SIG-M5 treated with dmso at 0.1 percent for 504 hours (cell line): Measurements from ENCODE around the gene EML4.

Source experiments
- DNase-seq: peaks from one replicate; lab custom pipeline; 2025; ENCODE audit not compliant: unreplicated experiment; lab: John Stamatoyannopoulos, UW

EML4 gene

DNA sequence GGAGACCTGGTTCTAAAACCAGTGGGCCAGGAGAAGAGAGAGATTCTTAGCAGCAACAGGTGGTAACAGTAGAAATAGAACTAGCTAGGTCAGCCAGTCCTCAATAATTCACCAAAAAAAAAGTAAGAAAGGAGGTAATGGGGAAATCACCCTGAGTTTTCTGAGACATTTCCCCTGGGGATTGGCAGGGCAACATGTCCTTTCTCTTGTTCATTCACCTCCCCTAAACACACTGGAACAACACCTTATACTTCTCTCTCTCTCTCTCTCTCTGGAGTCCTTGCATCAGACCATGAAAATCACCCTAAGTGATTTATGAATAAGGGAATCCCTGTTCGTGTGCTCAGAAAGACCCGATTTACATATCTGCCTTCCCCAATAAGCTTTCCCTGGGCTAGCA lies 127.1 kb downstream of the EML4 start:
- no peak for DNase-seq

DNA sequence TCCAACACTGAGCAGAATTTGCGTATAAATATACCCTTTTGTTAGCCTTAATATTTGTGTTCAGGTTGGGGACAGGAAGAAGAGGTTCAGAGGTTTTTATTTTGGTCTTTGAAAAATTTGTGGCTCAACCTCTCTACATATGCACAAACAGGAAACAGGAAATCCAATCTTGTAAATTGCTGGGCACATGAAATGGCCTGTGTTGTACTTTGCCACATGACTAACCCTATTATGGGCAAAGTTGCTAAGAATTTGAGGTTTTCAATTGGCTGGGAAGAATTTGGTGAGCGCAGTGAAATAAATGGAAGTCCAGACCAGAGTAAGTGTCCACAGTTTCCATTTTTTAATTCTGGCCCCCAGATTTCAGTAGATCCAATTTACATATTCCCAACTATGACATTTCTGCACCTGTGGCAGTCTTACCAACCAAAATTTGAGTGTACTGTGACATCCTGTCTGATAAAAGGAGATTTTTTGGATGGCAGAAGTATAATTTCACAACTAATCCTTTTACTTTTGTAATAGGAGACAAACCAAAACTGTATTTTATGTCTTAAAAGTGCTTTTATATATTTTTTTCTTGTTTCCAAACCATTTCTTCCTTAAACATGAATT lies 128.3 kb downstream of the EML4 start:
- no peak for DNase-seq

DNA sequence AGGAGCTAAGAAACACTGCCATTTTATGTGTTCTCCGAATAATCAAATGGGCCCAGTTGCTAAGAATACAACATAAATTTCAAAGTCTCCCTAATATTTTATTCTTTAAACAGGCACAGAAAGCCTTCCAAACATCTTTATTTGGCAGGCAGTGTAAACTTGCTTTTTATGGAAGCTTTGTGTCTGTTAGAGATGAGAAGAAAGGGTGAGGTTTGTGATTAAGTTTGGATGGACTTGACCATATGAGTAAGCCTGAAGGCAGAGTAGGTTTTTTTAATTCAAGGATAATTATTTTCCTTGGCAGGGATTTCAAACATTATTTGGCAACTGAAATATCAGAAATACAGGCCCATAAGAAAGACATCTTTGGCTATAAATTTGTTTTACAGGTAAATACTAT lies 129.0 kb downstream of the EML4 start:
- no peak for DNase-seq

DNA sequence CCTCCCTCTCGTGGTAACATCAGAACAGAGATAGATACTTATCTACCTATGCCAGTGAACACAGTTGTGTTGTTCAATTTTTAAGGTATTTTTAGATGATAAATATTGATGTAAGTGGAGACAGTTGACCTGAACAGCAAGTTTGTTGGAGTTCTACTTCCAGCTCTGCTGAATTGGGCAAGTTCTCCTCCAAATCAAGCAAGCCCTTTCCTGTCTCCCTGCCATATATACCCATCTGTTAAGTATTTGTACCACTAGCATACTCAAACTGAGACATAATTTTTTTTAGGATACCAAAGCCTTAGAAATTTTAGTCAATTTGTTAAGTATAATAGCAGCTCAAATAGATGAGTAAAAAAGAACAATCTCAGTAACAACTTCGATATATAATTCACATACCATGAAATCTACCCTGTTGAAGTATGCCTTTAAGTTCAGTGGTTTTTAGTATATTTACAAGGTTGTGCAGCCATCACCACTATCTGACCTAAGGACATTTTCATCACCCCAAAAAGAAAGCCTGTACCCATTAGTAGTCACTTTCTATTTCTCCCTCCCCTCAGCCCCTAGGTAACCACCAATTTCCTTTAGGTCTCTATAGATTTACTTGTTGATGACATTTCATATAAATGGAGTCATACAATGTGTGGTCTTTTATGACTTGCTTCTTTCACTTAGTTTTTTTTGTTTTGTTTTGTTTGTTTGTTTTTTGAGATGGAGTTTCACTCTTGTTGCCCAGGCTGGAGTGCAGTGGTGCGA lies 130.0 kb downstream of the EML4 start:
- no peak for DNase-seq

DNA sequence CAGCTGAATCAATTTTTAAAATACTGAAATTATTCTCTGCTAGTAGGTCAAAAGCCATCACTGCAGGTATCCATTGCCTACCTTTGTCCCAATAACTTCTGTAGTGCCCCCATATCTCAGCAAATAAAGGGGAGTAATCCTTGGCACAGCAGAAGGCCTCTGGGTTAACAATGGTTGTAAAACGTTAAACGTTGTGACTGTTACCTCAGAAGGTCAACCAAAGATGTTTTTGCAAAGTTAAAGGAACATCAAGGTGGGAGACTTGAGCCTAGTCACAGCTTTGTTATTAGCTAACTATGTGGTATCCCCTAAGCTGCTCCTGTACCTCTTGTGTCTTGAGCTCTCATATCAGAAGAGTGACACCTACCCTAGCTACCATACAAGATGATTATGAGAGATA lies 131.4 kb downstream of the EML4 start:
- DNase-seq = no peak

DNA sequence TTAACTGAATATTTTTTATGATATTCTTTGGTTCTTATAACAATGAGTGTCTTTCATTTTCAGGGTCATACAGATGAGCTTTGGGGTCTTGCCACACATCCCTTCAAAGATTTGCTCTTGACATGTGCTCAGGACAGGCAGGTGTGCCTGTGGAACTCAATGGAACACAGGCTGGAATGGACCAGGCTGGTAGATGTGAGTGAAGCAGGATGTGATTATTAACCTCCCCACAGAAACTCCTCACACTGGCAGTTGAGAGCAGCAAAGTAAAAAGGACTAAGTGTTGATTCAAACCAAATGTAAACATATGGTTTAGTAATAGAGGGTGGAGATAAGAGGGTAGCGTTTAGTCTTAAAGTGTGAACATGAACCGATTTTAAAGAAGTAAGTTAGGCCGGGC lies 134.1 kb downstream of the EML4 start:
- no peak for DNase-seq

DNA sequence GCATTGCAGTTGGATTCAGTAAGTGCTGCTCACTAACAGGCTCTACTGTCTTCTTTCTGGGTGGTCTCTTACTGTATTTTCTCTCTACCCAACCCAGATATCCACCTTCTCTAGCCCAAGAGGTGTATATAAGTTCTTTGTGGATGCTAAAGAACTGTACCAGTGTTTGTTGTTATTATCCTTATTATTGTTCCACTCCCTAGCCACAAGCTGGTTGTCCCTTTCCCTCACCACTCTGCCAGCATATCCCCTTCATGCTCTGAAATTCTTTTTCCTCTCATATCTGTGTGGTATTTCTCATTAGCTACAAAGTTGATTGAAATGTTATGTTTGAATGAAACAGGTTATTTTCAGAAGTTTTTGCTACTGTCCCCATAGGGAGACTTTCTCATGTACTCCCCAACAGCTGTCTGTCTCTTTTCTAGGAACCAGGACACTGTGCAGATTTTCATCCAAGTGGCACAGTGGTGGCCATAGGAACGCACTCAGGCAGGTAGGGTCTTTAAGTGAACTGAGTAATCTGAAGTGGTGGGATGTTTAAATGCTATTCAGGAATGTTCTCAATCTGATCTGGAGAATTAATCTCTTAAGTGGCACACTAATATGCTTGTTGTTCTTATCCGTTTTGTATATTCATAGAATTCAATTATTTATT lies 135.0 kb downstream of the EML4 start:
- no peak for DNase-seq

DNA sequence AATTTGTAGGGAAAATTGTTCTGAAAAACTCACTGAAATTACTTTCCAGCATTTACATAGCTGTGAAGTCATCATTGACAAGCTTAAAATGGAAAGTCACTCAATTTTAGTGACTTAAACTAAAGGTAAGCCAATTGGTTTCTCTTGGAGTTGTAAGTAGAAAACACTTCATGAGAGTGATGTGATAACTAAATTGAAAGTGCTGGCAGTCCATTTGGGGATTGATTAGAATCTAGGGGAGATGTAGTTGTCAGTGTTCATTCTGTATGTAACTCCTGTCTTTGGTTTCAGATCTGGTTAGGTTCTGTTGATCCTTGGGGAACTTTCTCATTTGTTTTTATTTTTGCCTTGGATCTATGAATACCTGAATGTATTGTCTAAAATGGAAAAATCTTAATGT lies 138.0 kb downstream of the EML4 start:
- DNase-seq = no peak

DNA sequence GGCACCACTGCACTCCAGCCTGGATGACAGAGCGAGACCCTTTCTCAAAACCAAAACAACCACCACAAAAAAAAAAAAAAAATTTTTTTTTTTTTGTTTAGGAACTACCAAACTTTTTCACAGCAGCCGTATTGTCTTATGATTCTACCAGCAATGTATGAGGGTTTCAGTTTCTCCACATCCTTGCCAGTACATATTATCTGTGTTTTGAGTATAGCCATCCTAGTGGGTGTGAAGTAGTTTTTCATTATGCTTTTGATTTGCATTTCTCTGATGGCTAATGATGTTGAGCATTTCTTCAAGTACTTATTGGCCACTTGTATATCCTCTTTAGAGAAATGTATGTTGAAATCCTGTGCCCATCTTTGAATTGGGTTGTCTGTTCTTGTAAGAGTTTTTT lies 140.2 kb downstream of the EML4 start:
- DNase-seq = no peak

DNA sequence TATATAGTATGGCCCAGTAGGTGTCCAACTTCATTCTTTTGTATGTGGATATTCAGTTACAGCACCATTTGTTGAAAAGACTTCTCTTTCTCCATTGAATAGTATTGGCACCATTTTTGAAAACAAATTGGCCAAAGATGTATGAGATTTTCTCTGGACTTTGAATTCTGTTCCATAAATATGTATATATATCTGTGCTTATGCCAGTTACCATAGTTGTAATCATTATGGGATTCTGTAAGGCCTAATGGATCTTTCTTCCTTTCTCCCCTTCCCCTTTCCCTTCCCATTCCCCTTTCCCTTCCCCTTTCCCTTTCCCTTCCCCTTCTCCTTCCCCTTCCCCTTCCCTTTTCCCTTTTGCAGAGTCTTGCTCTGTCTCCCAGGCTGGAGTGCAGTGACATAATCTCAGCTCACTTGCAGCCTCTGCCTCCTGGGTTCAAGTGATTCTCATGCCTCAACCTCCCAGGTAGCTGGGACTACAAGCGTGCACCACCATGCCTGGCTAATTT lies 140.9 kb downstream of the EML4 start:
- no peak for DNase-seq

DNA sequence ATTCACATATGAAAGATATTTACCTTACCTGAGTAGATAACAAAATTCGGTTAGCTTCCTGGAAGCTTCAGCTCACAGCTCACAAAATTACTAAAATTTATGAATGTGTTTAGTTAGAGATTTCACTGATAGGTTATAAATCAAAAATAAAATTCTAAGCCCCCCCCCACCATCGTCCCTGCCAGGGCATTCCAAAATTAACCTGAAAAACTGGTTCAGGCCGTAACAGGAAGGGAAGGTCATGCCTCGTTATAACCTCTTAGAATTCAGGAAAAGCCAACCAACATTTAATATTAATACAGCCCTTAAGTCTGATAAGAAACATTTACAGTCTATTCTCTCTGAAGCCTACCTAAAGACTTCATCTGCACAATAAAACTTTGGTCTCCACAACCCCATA lies 143.0 kb downstream of the EML4 start:
- DNase-seq = no peak

DNA sequence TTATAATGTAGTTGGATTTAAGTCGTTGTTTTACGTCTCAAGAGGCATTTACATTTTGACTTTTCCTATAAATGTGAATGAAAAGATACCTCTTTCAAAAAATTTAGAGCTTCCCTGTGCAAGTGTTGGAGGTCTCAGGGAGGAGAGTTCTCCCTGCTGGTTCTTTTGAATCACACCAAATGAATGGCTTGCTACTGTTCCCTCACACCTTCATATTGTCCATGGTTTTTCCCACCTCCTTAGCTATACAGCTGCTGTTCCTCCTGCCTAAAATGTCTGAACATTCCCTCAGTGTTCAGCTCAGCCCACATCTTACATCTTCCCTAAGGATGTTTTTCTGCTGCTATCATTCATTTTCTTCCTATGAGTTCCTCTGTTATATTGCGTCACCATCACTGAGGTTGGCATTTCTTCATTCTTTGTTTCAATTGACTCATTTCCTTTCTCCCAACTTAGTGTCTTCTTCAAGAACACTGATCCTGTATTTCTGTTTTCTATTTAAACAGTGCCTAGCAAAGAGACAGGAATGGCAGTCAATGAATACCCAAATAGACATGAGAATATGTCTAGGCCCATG lies 145.8 kb downstream of the EML4 start:
- DNase-seq = peak; percentile 81

DNA sequence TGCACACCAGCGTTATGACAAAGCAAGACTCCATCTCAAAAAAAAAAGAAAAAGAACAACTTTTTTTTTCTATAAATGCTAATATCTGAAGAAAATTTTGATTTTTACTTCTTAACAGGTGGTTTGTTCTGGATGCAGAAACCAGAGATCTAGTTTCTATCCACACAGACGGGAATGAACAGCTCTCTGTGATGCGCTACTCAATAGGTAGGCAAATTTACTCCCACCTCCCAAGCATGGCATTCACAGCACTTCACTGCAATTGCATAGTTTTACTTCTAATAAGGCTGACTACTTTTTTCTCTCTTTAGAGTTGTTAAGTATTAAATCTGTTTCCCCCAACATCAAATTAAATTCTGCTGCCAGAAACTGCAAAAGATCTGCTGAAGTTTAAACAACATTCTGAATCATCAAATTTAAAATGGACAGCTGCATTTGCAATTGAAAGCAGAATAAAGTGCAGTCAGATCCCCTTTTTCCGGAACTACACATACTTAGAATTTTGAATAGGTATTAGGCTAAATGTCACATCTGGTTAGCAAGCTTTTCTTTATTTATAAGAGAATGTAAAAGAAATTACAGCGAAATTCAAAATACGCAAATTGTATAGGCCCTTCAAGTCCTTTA lies 146.8 kb downstream of the EML4 start:
- DNase-seq = no peak

DNA sequence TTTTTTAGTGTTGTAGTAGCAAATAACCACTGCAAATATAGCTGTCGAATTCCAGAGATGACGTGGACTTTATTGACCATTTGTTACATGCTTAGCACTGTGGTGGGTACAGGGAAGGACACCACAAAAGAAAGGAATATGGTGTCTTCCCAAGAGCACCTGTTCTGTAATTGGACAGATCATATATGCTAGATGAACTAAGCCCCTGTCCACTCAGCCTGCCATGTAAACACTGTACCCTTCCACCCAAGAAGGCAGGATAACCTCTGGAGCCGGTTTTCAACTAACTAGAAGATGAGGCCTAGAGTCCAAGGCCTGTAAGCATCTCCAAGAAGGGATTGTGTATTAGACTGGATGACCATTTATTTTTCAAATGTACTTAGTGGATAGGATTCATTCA lies 147.8 kb downstream of the EML4 start:
- DNase-seq = no peak

DNA sequence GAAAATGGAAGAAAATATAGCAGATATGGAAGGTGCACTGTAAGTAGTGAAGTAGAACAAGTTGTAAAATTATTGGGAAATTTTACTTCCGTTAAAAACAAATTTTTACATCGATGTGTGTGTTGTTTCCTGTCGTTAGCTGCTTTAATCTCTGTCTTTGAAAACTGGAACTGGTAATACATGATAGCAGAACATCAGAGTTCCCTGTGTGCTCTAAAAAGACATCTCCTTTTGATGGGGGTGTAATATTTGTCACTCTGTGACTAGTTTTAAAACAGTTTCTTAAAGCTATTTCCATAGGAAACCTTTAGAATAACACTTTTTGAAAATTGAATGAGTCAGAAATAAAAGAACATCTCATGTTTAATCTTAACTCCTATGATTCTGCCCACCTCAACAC lies 148.3 kb downstream of the EML4 start:
- no peak for DNase-seq

DNA sequence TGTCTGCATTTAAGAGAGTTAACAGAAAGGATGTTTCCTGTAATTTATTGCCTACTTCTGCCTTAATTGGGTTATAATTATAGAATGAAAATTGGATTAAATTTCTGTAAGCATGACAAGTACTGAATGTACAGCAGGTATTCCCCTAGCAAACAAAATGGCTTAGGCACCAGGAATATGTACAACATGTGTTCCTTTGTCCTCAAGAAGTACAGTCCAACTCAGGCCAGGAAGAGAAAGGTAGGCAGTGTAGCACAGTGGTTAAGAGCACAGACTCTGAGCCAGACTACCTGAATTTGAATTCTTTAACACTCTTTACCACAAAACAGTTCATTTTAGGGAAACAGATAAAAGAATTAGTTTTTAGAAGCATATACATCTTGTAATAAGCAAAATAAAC lies 148.8 kb downstream of the EML4 start:
- no peak for DNase-seq

DNA sequence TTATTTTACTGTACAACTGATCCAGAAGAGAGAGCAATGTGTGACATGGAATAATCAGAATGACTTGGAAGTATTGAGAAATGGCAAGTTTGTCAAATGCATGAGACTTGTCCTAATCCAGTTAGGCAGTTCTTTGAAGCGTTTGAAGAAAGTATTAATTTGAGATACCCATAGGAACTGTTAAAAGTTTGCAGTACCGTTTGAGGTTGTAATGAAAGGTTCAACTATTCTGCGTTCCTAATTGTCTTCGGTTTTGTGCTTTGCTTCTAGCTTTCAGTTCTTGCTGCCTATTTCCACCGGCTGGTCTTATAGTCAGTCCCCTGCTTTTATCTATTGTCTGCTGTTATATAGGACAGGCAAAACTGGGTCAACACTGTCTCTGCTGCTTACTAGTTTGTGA lies 150.1 kb downstream of the EML4 start:
- DNase-seq = no peak

DNA sequence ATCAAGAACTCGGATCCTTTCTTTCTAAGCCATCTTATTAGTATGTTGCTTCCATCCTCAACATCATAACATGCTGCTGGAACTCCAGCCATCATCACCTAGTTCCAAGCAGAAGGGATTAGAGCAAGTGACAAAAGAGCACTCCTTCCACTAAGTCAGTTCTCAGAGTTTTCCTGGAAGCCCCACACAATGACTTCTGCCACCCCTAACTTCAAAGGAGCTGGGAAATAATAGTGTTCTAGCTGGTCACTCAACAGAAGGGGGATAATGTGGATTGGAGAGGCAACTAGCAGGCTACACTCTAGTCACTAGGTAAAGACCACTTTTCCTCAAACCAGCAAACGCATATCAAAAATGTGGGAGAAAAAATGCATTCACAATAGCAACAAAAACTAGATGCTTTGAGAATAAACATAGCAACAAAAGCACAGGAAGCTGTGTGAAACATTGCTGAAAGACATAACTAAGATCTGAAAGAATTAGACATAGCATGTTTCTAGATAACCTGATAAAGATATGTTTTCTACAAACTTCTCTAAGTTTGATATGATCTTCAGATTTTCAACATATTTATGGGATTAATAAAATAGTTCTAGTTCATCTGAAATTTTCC lies 152.4 kb downstream of the EML4 start:
- no peak for DNase-seq

DNA sequence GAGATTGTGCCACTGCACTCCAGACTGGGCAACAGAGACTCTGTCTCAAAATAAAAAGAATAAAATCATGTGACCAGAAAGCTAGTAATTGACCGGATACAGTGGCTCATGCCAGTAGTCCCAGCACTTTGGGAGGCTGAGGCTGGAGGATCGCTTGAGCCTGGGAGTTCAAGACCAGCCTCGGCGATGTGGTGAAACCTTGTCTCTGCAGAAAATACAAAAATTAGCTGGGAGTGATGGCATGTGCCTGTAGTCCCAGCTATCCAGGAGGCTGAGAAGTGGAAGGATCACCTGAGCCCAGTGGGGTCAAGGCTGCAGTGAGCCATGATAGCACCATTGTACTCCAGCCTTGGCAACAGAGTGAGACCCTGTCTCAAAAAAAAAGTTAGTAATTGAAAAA lies 155.1 kb downstream of the EML4 start:
- no peak for DNase-seq

DNA sequence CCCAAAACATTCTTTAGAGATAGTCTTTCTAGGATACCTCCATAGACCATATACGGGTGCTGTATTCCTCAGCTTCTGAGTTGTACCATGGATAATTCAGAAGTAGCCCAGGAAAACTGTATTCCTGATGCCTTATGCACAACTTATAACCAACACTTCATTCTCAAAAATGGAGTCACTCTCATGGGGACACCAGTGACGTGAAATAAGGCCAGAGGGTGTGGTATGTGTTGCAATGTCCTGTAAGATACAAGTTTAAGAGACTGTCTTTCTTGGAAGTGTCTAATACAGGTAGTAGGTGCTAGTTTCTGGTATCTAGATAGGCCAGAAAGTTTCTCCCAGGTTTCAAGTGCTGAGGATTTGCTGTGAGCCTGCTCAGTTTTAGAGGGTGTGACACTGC lies 155.8 kb downstream of the EML4 start:
- no peak for DNase-seq

DNA sequence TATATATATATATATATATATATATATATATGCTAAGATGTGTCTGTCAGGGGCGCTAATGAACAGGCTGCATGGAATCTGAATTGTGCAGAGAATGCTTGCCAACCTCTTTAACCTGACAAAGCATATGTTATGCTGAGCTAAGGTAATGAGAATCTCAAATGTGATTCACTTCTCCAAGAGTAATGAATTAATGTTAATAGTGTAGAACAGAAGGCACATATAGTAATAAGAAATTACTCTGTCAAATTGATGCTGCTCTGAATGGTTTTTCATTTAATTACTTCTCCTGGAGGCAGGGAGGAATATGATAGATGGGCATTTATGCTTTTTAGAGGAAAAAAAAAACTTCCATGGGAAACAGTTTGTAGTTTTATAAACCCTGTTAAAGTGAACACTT lies 156.5 kb downstream of the EML4 start:
- DNase-seq = no peak
